ENCODE measurements around the gene ERBB4.

ERBB4 gene

GRCh38 chr2:211981451-211981850 lies 557.2 kb downstream of the ERBB4 start:
- Histone ChIP-seq H3K4me1 (ENCODE audit: control insufficient read depth, insufficient read depth, low read length) (no peaks in the 10 kb centered on the region), H3K36me3 (ENCODE audit: control insufficient read depth, insufficient read depth, low read length) (no peaks in the 10 kb centered on the region), H3K27ac (ENCODE audit: low read depth, low read length) (no peak overlapping the region), H3K27me3 (ENCODE audit: control insufficient read depth, insufficient read depth, low read length) (no peaks in the 10 kb centered on the region), H3K4me3 (ENCODE audit: low read depth, low read length) (no peak overlapping the region), H3K9ac (ENCODE audit: low read depth, low read length) (no peak overlapping the region), H3K9me3 (ENCODE audit: control insufficient read depth, insufficient read depth, low read length) (no peaks in the 10 kb centered on the region)

DNA sequence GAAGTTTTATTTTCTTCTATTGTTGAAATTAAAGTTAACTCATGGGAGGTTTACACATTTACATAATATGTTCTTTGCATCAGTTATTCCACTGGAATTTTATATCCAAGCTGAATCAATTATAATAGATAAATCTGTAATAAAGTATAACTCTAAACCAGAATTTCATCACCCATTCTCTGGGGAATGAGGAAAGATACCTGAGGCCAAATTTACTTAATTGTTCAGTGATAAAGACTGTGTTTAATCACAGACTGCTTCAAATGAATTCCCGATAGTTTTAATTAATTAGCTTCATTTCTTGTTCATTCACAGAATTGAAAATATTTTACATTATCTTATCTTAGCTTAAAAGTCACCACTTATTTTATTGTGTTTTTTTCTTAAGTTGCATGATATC lies 562.5 kb downstream of the ERBB4 start:
- Histone ChIP-seq H3K36me3 (ENCODE audit: control insufficient read depth, insufficient read depth, low read length) (no peaks in the 10 kb centered on the region), H3K9me3 (ENCODE audit: control insufficient read depth, insufficient read depth, low read length) (no peaks in the 10 kb centered on the region), H3K9ac (ENCODE audit: low read depth, low read length) (no peak overlapping the region), H3K27me3 (ENCODE audit: control insufficient read depth, insufficient read depth, low read length) (no peaks in the 10 kb centered on the region), H3K4me3 (ENCODE audit: low read depth, low read length) (no peak overlapping the region), H3K4me1 (ENCODE audit: control insufficient read depth, insufficient read depth, low read length) (no peaks in the 10 kb centered on the region), H3K27ac (ENCODE audit: low read depth, low read length) (no peak overlapping the region)

DNA sequence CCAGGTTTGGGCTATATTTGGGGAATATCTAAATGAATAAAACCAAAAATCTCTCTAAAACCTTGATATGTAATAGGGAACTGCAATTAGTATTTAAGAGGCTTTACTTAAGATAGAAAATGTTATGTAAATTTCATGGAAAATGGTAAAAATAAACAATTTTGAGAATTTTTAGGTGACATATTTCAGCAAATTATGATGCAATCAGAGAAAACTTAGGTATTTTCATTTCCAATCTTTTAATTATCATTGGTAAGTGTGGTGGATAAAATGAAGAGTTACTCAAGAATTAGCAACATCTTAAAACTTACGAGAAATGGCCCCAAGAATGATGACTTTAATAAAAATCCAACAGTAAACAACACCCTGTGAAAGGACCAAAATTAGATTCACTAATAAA lies 571.4 kb downstream of the ERBB4 start:
- Histone ChIP-seq H3K27ac (ENCODE audit: low read depth, low read length) (no peak overlapping the region), H3K27me3 (ENCODE audit: control insufficient read depth, insufficient read depth, low read length) (no peaks in the 10 kb centered on the region), H3K4me3 (ENCODE audit: low read depth, low read length) (no peak overlapping the region), H3K9ac (ENCODE audit: low read depth, low read length) (no peak overlapping the region), H3K4me1 (ENCODE audit: control insufficient read depth, insufficient read depth, low read length) (no peaks in the 10 kb centered on the region), H3K36me3 (ENCODE audit: control insufficient read depth, insufficient read depth, low read length) (no peaks in the 10 kb centered on the region), H3K9me3 (ENCODE audit: control insufficient read depth, insufficient read depth, low read length) (no peaks in the 10 kb centered on the region)

DNA sequence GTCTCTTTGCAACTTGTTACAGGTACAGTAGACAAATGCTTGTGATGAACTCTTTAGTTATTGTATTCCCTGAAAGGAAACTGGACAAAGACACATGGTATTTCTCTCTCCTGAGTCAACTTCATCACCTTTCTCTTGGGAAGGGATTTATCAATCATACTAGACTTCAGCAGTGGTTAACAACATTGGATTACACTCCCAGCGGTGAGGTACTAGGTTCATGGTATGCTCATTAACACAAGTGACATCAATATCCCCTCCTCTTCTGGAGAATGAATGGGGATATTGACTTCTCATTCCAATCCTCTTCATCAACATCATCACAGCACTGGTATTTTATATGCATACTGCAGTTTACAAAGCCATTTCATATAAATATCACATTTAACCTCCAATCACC lies 574.6 kb downstream of the ERBB4 start:
- Histone ChIP-seq H3K27me3 (ENCODE audit: control insufficient read depth, insufficient read depth, low read length) (no peaks in the 10 kb centered on the region), H3K27ac (ENCODE audit: low read depth, low read length) (no peak overlapping the region), H3K9me3 (ENCODE audit: control insufficient read depth, insufficient read depth, low read length) (no peaks in the 10 kb centered on the region), H3K9ac (ENCODE audit: low read depth, low read length) (no peak overlapping the region), H3K4me3 (ENCODE audit: low read depth, low read length) (no peak overlapping the region), H3K4me1 (ENCODE audit: control insufficient read depth, insufficient read depth, low read length) (no peaks in the 10 kb centered on the region), H3K36me3 (ENCODE audit: control insufficient read depth, insufficient read depth, low read length) (no peaks in the 10 kb centered on the region)

GRCh38 chr2:211957799-211958198 lies 580.8 kb downstream of the ERBB4 start:
- no peaks in the 10 kb centered on the region for H3K27me3 ChIP-seq (ENCODE audit: control insufficient read depth, insufficient read depth, low read length)
- H3K4me1 ChIP-seq (ENCODE audit: control insufficient read depth, insufficient read depth, low read length), result no peaks in the 10 kb centered on the region
- H3K4me3 ChIP-seq (ENCODE audit: low read depth, low read length), result no peak overlapping the region
- H3K36me3 ChIP-seq (ENCODE audit: control insufficient read depth, insufficient read depth, low read length), result no peaks in the 10 kb centered on the region
- no peak overlapping the region for H3K27ac ChIP-seq (ENCODE audit: low read depth, low read length)
- H3K9me3 ChIP-seq (ENCODE audit: control insufficient read depth, insufficient read depth, low read length), result no peaks in the 10 kb centered on the region
- no peak overlapping the region for H3K9ac ChIP-seq (ENCODE audit: low read depth, low read length)

GRCh38 chr2:211955648-211956047 lies 583.0 kb downstream of the ERBB4 start:
- H3K27me3 ChIP-seq (ENCODE audit: control insufficient read depth, insufficient read depth, low read length), result no peaks in the 10 kb centered on the region
- H3K4me1 ChIP-seq (ENCODE audit: control insufficient read depth, insufficient read depth, low read length), result no peaks in the 10 kb centered on the region
- no peak overlapping the region for H3K27ac ChIP-seq (ENCODE audit: low read depth, low read length)
- no peak overlapping the region for H3K4me3 ChIP-seq (ENCODE audit: low read depth, low read length)
- H3K9me3 ChIP-seq (ENCODE audit: control insufficient read depth, insufficient read depth, low read length), result no peaks in the 10 kb centered on the region
- H3K36me3 ChIP-seq (ENCODE audit: control insufficient read depth, insufficient read depth, low read length), result no peaks in the 10 kb centered on the region
- no peak overlapping the region for H3K9ac ChIP-seq (ENCODE audit: low read depth, low read length)

DNA sequence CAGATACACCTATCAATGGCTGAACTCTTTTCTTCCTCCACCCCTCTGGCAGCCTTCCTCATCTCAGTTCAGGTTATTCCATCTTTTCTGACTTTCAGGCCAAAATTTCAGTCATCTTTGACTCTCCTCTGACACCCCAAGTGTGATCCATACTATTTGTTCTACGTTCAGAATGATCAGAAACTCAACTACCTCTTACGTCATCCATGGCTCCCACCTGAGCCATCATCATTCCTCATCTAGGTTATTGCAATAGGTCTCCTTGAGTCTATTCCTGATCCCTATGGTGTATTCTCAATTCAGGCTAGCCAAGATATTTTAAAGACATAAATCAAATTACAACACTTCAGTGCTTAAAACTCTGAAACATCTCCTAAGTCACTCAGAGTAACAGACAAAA lies 589.7 kb downstream of the ERBB4 start:
- Histone ChIP-seq H3K27ac (ENCODE audit: low read depth, low read length) (no peak overlapping the region), H3K4me3 (ENCODE audit: low read depth, low read length) (no peak overlapping the region), H3K9ac (ENCODE audit: low read depth, low read length) (no peak overlapping the region), H3K27me3 (ENCODE audit: control insufficient read depth, insufficient read depth, low read length) (no peaks in the 10 kb centered on the region), H3K4me1 (ENCODE audit: control insufficient read depth, insufficient read depth, low read length) (no peaks in the 10 kb centered on the region), H3K36me3 (ENCODE audit: control insufficient read depth, insufficient read depth, low read length) (no peaks in the 10 kb centered on the region), H3K9me3 (ENCODE audit: control insufficient read depth, insufficient read depth, low read length) (no peaks in the 10 kb centered on the region)

DNA sequence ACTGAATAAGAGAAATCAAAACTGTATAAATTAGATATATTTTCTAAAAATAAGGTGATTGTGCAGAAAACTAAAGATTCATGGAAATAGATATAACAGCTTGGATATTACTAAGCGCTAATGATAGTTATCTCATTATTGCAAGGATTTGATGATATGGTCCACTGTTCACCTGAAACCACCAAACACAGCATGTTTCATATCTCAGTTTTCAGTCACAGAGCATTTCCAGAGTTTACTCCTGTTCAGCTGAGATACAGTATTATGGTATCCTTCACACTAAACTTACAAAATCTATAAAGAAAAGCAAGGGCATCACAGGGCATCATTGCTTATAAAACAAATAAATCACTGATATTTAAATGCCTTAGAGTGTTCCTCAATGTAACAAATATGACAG lies 591.6 kb downstream of the ERBB4 start:
- H3K4me1 ChIP-seq (ENCODE audit: control insufficient read depth, insufficient read depth, low read length), result no peaks in the 10 kb centered on the region
- no peak overlapping the region for H3K27ac ChIP-seq (ENCODE audit: low read depth, low read length)
- H3K36me3 ChIP-seq (ENCODE audit: control insufficient read depth, insufficient read depth, low read length), result no peaks in the 10 kb centered on the region
- no peaks in the 10 kb centered on the region for H3K27me3 ChIP-seq (ENCODE audit: control insufficient read depth, insufficient read depth, low read length)
- no peaks in the 10 kb centered on the region for H3K9me3 ChIP-seq (ENCODE audit: control insufficient read depth, insufficient read depth, low read length)
- H3K9ac ChIP-seq (ENCODE audit: low read depth, low read length), result no peak overlapping the region
- no peak overlapping the region for H3K4me3 ChIP-seq (ENCODE audit: low read depth, low read length)

GRCh38 chr2:211944572-211944971 lies 594.0 kb downstream of the ERBB4 start:
- Histone ChIP-seq H3K4me3 (ENCODE audit: low read depth, low read length) (no peak overlapping the region), H3K36me3 (ENCODE audit: control insufficient read depth, insufficient read depth, low read length) (no peaks in the 10 kb centered on the region), H3K9ac (ENCODE audit: low read depth, low read length) (no peak overlapping the region), H3K4me1 (ENCODE audit: control insufficient read depth, insufficient read depth, low read length) (no peaks in the 10 kb centered on the region), H3K27ac (ENCODE audit: low read depth, low read length) (no peak overlapping the region), H3K27me3 (ENCODE audit: control insufficient read depth, insufficient read depth, low read length) (no peaks in the 10 kb centered on the region), H3K9me3 (ENCODE audit: control insufficient read depth, insufficient read depth, low read length) (no peaks in the 10 kb centered on the region)

GRCh38 chr2:211942153-211942552 lies 596.4 kb downstream of the ERBB4 start:
- H3K27me3 ChIP-seq (ENCODE audit: control insufficient read depth, insufficient read depth, low read length), result no peaks in the 10 kb centered on the region
- no peaks in the 10 kb centered on the region for H3K9me3 ChIP-seq (ENCODE audit: control insufficient read depth, insufficient read depth, low read length)
- no peak overlapping the region for H3K9ac ChIP-seq (ENCODE audit: low read depth, low read length)
- H3K36me3 ChIP-seq (ENCODE audit: control insufficient read depth, insufficient read depth, low read length), result no peaks in the 10 kb centered on the region
- H3K4me3 ChIP-seq (ENCODE audit: low read depth, low read length), result no peak overlapping the region
- H3K27ac ChIP-seq (ENCODE audit: low read depth, low read length), result no peak overlapping the region
- no peaks in the 10 kb centered on the region for H3K4me1 ChIP-seq (ENCODE audit: control insufficient read depth, insufficient read depth, low read length)

DNA sequence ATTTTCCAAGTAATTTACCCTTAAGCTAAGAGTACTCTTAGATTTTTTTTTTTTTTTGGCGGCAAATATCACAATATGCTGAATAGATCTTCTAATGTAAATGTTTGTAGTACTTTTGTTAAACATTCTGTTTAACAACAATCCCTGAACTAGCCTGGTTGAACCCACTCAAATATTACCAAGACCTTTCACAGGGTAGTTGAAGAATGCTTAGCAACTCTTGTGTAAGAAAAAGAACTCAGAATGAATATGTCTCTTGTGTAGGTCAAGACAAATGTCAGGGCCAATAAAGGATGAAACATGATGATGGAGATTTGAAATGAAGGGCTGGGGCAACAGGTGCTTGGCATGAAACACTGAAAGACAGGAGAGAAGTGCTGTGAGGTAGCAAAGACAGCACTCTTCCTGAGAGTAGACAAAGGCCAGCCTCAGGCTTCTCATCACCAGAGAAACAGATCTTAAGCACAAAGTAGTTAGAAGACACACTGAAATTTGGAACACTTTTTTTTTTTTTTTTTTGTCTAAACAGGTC lies 597.3 kb downstream of the ERBB4 start:
- Histone ChIP-seq H3K9ac (ENCODE audit: low read depth, low read length) (no peak overlapping the region), H3K36me3 (ENCODE audit: control insufficient read depth, insufficient read depth, low read length) (no peaks in the 10 kb centered on the region), H3K27me3 (ENCODE audit: control insufficient read depth, insufficient read depth, low read length) (no peaks in the 10 kb centered on the region), H3K4me1 (ENCODE audit: control insufficient read depth, insufficient read depth, low read length) (no peaks in the 10 kb centered on the region), H3K27ac (ENCODE audit: low read depth, low read length) (no peak overlapping the region), H3K4me3 (ENCODE audit: low read depth, low read length) (no peak overlapping the region), H3K9me3 (ENCODE audit: control insufficient read depth, insufficient read depth, low read length) (no peaks in the 10 kb centered on the region)

GRCh38 chr2:211939177-211939576 lies 599.4 kb downstream of the ERBB4 start:
- no peaks in the 10 kb centered on the region for H3K36me3 ChIP-seq (ENCODE audit: control insufficient read depth, insufficient read depth, low read length)
- H3K4me3 ChIP-seq (ENCODE audit: low read depth, low read length), result no peak overlapping the region
- no peaks in the 10 kb centered on the region for H3K9me3 ChIP-seq (ENCODE audit: control insufficient read depth, insufficient read depth, low read length)
- H3K9ac ChIP-seq (ENCODE audit: low read depth, low read length), result no peak overlapping the region
- H3K4me1 ChIP-seq (ENCODE audit: control insufficient read depth, insufficient read depth, low read length), result no peaks in the 10 kb centered on the region
- no peaks in the 10 kb centered on the region for H3K27me3 ChIP-seq (ENCODE audit: control insufficient read depth, insufficient read depth, low read length)
- no peak overlapping the region for H3K27ac ChIP-seq (ENCODE audit: low read depth, low read length)

All from HUES48 (cell line).